Measurements from ENCODE around the gene IL4R. TPM values are rescaled to one million over a fixed set of nuclear protein-coding genes. Genes with fewer than 3 reads are reported as not detected.
"Not testable (repeated sequence)": the region's sequence is repeated elsewhere in the genome, so short reads cannot be mapped to it uniquely, and the experiment has no call there.

The IL4R gene
- total RNA-seq, 1 experiment from 2014 or later: 32.6 TPM

GRCh38 chr16:27273330-27273669 is 40.5 kb upstream of the IL4R start:
- Mint-ChIP-seq H3K36me3 (ENCODE audit: insufficient read depth, unreplicated experiment) (peaks cover 17% of the 10 kb centered on the region), H3K4me1 (ENCODE audit: low read depth, unreplicated experiment) (peaks cover 26% of the 10 kb centered on the region), H3K9me3 (ENCODE audit: unreplicated experiment) (peaks cover 13% of the 10 kb centered on the region), H3K27me3 (ENCODE audit: insufficient read depth, unreplicated experiment) (no peaks in the 10 kb centered on the region), H3K4me3 (ENCODE audit: unreplicated experiment) (peak overlapping the region; percentile 23), H3K27ac (ENCODE audit: unreplicated experiment) (peak overlapping the region; percentile 81)
- H3K27me3 ChIP-seq (replicated peaks; ENCODE audit: control insufficient read depth, insufficient read depth, low read length): no peaks in the 10 kb centered on the region
- H3K4me1 ChIP-seq: peaks cover 29% of the 10 kb centered on the region
- intact Hi-C loops (cut with micrococcal nuclease; ENCODE audit: unreplicated experiment): no loop called here
- CTCF ChIA-PET: interaction anchor here (0.7 to 1.0 kb wide), 2 partner anchors 13 to 95 kb away, joined by 3 read pairs; no protein-coding TSS in a partner anchor
- TSS peak; percentile 69 for BruUV-seq (replicated peaks)
- no peak overlapping the region for H3K4me3 ChIP-seq (ENCODE audit: low read depth, low read length)
- H3K36me3 ChIP-seq (ENCODE audit: control insufficient read depth, insufficient read depth, low read length): no peaks in the 10 kb centered on the region
- DNase-seq: no peak
- no peak for TF ChIP-seq CTCF (IDR thresholded peaks at IDR 0.05; ENCODE audit: insufficient read depth in 1 of 2, low read depth in 1 of 2, low read length in 1 of 2, severe bottlenecking in 1 of 2, unreplicated experiment in 1 of 2)
- POLR2A ChIA-PET: interaction anchor here (0.6 kb wide), 1 partner anchor 11 kb away, joined by 6 read pairs; no protein-coding TSS in a partner anchor
- no peaks in the 10 kb centered on the region for H3K9me3 ChIP-seq

- peak; percentile 78 to 90 for DNase-seq
- H3K36me3 Mint-ChIP-seq (ENCODE audit: insufficient read depth, unreplicated experiment): peaks cover 12% of the 10 kb centered on the region
- no peaks in the 10 kb centered on the region for H3K9me3 ChIP-seq
- no peaks in the 10 kb centered on the region for H3K27me3 ChIP-seq (replicated peaks; ENCODE audit: control insufficient read depth, insufficient read depth, low read length)
- CTCF ChIA-PET: interaction anchor here (0.7 to 1.0 kb wide), 4 partner anchors 13 to 94 kb away, joined by 3 to 4 read pairs (median 3); no protein-coding TSS in a partner anchor
- no peak overlapping the region for H3K4me3 ChIP-seq (ENCODE audit: low read depth, low read length)
- H3K36me3 ChIP-seq (ENCODE audit: control insufficient read depth, insufficient read depth, low read length): no peaks in the 10 kb centered on the region
- H3K9me3 Mint-ChIP-seq (ENCODE audit: unreplicated experiment): peaks cover 13% of the 10 kb centered on the region
- POLR2A ChIA-PET: interaction anchor here (0.6 kb wide), 1 partner anchor 11 kb away, joined by 6 read pairs; no protein-coding TSS in a partner anchor
- no peaks in the 10 kb centered on the region for H3K27me3 Mint-ChIP-seq (ENCODE audit: insufficient read depth, unreplicated experiment)
- peaks cover 29% of the 10 kb centered on the region for H3K4me1 ChIP-seq
- no TSS peak for BruUV-seq (replicated peaks)
- peaks cover 26% of the 10 kb centered on the region for H3K4me1 Mint-ChIP-seq (ENCODE audit: low read depth, unreplicated experiment)
- intact Hi-C loops (cut with micrococcal nuclease; ENCODE audit: unreplicated experiment): no loop called here
- peak; percentile 11 to 32 for TF ChIP-seq CTCF (IDR thresholded peaks at IDR 0.05; ENCODE audit: insufficient read depth in 1 of 2, low read depth in 1 of 2, low read length in 1 of 2, severe bottlenecking in 1 of 2, unreplicated experiment in 1 of 2)
- H3K27ac Mint-ChIP-seq (ENCODE audit: unreplicated experiment): peak overlapping the region; percentile 81
- peak overlapping the region; percentile 23 for H3K4me3 Mint-ChIP-seq (ENCODE audit: unreplicated experiment)
These were observed 39.9 kb upstream of the IL4R start for GRCh38 chr16:27273670-27274423.

- not testable (repeated sequence) for DNase-seq; BruUV-seq (replicated peaks)
These were observed 39.3 kb upstream of the IL4R start for GRCh38 chr16:27274424-27274874.

More at GRCh38 chr16:27274424-27274874, 39.3 kb upstream of the IL4R start:
- H3K4me1 ChIP-seq: peaks cover 29% of the 10 kb centered on the region
- CTCF ChIA-PET: interaction anchor here (0.7 to 1.0 kb wide), 3 partner anchors 12 to 89 kb away, joined by 3 to 4 read pairs (median 3); no protein-coding TSS in a partner anchor
- Mint-ChIP-seq H3K27ac (ENCODE audit: unreplicated experiment) (peak overlapping the region; percentile 81), H3K36me3 (ENCODE audit: insufficient read depth, unreplicated experiment) (peaks cover 11% of the 10 kb centered on the region), H3K9me3 (ENCODE audit: unreplicated experiment) (peaks cover 13% of the 10 kb centered on the region), H3K4me3 (ENCODE audit: unreplicated experiment) (peak overlapping the region; percentile 23), H3K4me1 (ENCODE audit: low read depth, unreplicated experiment) (peaks cover 26% of the 10 kb centered on the region)
- H3K9me3 ChIP-seq; intact Hi-C loops (cut with micrococcal nuclease; ENCODE audit: unreplicated experiment); POLR2A ChIA-PET; H3K27me3 Mint-ChIP-seq (ENCODE audit: insufficient read depth, unreplicated experiment); H3K4me3 ChIP-seq (ENCODE audit: low read depth, low read length); H3K36me3 ChIP-seq (ENCODE audit: control insufficient read depth, insufficient read depth, low read length); H3K27me3 ChIP-seq (replicated peaks; ENCODE audit: control insufficient read depth, insufficient read depth, low read length): not testable (repeated sequence)

Data from Caco-2 (cell line).